RWPE2 (cell line): ENCODE data around the gene LAMA2.

ENCODE experiments used
- ATAC-seq: fragments of 200-7000 bp; cut with Tn5 transposase; 3 replicates; pipeline ENCODE4 v1.9.1; 2021; ENCODE audit warnings: low read depth
- DNase-seq: peaks from one replicate; pipeline ENCODE4 v3.0.0-alpha.2; 2020; ENCODE audit warnings: low spot score
- H3K27ac ChIP-seq: fragments of 450-650 bp; 2 replicates; pipeline ENCODE4 v1.5.1; 2017; ENCODE audit warnings: mild to moderate bottlenecking; ENCODE audit not compliant: poor library complexity, severe bottlenecking
- H3K27me3 ChIP-seq: fragments of 250-450 bp; sonication (Bioruptor Pico); 2 replicates; pipeline ENCODE4 v1.5.1; 2021; ENCODE audit warnings: mild to moderate bottlenecking, moderate library complexity; ENCODE audit not compliant: insufficient read depth, poor library complexity, severe bottlenecking
- H3K36me3 ChIP-seq: fragments of 250-450 bp; sonication (Bioruptor Pico); 2 replicates; pipeline ENCODE4 v1.5.1; 2020; ENCODE audit warnings: low read depth, mild to moderate bottlenecking, moderate library complexity
- H3K4me1 ChIP-seq: fragments of 250-450 bp; sonication (Bioruptor Pico); 2 replicates; pipeline ENCODE4 v1.5.1; 2021; ENCODE audit warnings: mild to moderate bottlenecking, moderate library complexity; ENCODE audit not compliant: insufficient read depth, poor library complexity, severe bottlenecking
- H3K4me3 ChIP-seq: fragments of 250-450 bp; sonication (Bioruptor Pico); 2 replicates; pipeline ENCODE4 v1.5.1; 2021; ENCODE audit warnings: mild to moderate bottlenecking, moderate library complexity; ENCODE audit not compliant: severe bottlenecking
- H3K9me3 ChIP-seq: fragments of 250-450 bp; sonication (Bioruptor Pico); 2 replicates; pipeline ENCODE4 v1.5.1; 2021; ENCODE audit warnings: mild to moderate bottlenecking, moderate library complexity; ENCODE audit not compliant: severe bottlenecking
- CTCF ChIP-seq: fragments of 450-650 bp; IDR thresholded peaks from one replicate; pipeline ENCODE4 v1.5.1; 2017; ENCODE audit warnings: mild to moderate bottlenecking, moderate library complexity; ENCODE audit not compliant: poor library complexity, severe bottlenecking

The LAMA2 gene

GRCh38 chr6:129552413-129552812, 669.5 kb downstream of the LAMA2 start:
- no peak for TF ChIP-seq CTCF
- DNase-seq (no peak), ATAC-seq (no peak)
- no peaks in the 10 kb centered on the region for H3K27me3 ChIP-seq
- H3K27ac ChIP-seq: no peak overlapping the region
- no peak overlapping the region for H3K4me3 ChIP-seq
- H3K36me3 ChIP-seq: no peaks in the 10 kb centered on the region
- H3K4me1 ChIP-seq: no peaks in the 10 kb centered on the region
- H3K9me3 ChIP-seq: no peaks in the 10 kb centered on the region

DNA sequence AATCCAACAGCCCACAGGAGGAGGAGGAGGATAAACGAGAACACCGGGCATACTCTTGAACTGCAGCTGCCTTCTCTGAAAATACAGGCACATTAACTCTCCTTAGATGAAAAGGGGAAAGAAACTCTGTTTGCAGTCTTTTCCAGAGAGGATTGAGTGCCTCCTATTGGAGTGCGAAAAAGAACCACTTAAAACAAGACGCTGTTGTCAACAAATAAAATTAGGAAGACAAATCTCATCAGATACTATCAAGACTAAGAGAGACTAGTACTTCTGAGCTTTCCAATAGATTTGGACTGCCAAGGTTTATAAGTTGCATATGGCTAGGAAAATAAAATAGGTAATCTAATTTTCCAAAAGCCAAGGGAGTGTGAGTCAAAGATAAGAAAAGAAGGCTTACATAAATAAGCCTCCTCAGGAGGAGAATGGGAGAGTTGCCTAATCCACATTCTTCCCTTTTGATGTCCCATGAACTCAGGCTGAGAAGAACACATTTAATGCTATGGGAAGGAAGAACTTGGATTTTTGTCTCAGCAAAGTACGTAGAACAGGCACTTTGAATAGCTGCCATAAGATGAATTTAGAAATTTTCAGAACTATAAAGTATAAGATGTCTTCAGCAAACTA, 672.4 kb downstream of the LAMA2 start:
- DNase-seq (no peak), ATAC-seq (no peak)
- TF ChIP-seq CTCF: no peak
- H3K27me3 ChIP-seq: no peaks in the 10 kb centered on the region
- no peaks in the 10 kb centered on the region for H3K9me3 ChIP-seq
- no peak overlapping the region for H3K27ac ChIP-seq
- H3K4me3 ChIP-seq: no peak overlapping the region
- H3K4me1 ChIP-seq: no peaks in the 10 kb centered on the region
- no peaks in the 10 kb centered on the region for H3K36me3 ChIP-seq

- H3K27me3 ChIP-seq: no peaks in the 10 kb centered on the region
- H3K36me3 ChIP-seq: no peaks in the 10 kb centered on the region
- DNase-seq (no peak), ATAC-seq (no peak)
- H3K4me3 ChIP-seq: no peak overlapping the region
- no peaks in the 10 kb centered on the region for H3K4me1 ChIP-seq
- no peak for TF ChIP-seq CTCF
- H3K9me3 ChIP-seq: no peaks in the 10 kb centered on the region
- no peak overlapping the region for H3K27ac ChIP-seq
Measured at GRCh38 chr6:129558248-129558647, 675.3 kb downstream of the LAMA2 start.

DNA sequence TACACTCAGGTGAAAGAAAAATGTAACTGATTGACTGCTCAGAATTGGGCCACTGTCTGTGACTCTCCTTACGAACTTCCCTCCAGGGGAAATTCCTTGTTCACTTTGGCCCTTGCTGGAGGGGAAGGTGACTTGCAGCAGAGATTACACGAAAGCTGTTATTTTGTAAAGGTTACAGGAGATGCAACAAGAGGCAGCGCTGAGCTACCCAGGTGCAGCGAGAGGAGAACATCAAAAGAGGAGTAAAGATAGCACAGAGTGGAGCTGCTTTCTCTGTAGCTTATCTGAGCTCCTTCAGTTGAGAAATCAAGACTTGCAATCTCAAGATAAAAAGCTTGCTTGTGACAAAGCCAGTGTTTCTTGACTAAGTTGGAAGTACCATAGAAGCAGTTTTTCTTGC, 682.4 kb downstream of the LAMA2 start:
- Histone ChIP-seq H3K27me3 (no peaks in the 10 kb centered on the region), H3K4me1 (no peaks in the 10 kb centered on the region), H3K4me3 (no peak overlapping the region), H3K9me3 (no peaks in the 10 kb centered on the region), H3K27ac (no peak overlapping the region), H3K36me3 (no peaks in the 10 kb centered on the region)
- DNase-seq (no peak), ATAC-seq (no peak)
- TF ChIP-seq CTCF: no peak

DNA sequence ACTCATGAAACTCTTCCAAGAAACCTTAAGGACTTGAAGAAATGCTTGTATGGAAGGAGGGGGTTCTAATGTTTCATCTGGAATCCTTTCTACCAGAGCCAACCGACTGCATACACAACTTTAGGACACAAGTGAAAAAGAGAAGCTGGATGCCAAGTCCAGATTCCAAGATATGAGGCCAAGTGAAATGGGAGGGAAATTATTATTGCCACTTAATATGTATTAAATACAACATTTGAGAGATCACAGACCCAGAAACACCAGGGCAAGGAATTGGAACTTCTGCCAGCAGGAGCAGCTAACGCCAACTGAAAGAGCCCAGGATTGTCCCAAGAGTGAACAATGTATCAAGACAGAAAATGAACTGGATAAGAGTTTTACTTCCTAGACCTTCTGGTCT, 682.9 kb downstream of the LAMA2 start:
- H3K4me1 ChIP-seq: no peaks in the 10 kb centered on the region
- no peaks in the 10 kb centered on the region for H3K36me3 ChIP-seq
- no peak for ATAC-seq
- no peaks in the 10 kb centered on the region for H3K9me3 ChIP-seq
- DNase-seq: no peak
- H3K27ac ChIP-seq: no peak overlapping the region
- H3K27me3 ChIP-seq: no peaks in the 10 kb centered on the region
- no peak overlapping the region for H3K4me3 ChIP-seq
- no peak for TF ChIP-seq CTCF
